B cell (primary cell): ENCODE data around the gene AGPAT3. TPM values are rescaled to one million over a fixed set of nuclear protein-coding genes. Genes with fewer than 3 reads are reported as not detected.

ENCODE experiments used
- ATAC-seq: fragments of 200-7000 bp; cut with Tn5 transposase; one replicate; pipeline ENCODE4 v1.10.0; 2021; ENCODE audit warnings: low read depth, mild to moderate bottlenecking, moderate number of reproducible peaks, moderate library complexity
- CTCF ChIA-PET: fragments of 350-600 bp; sonication (Branson Sonifier 250); formaldehyde crosslinking; loops from one replicate; lab custom pipeline; 2021; ENCODE audit warnings: antibody characterized with exemption, inconsistent platforms; lab: Charles Lee
- POLR2A ChIA-PET: fragments of 350-600 bp; sonication (Branson Sonifier 250); formaldehyde crosslinking; loops from one replicate; lab custom pipeline; 2021; ENCODE audit warnings: antibody characterized with exemption; lab: Charles Lee
- DNase-seq: peaks from one replicate; pipeline ENCODE4 v3.0.0; 2013
- H2AFZ ChIP-seq: 2 replicates; pipeline ENCODE4 v1.6.1; 2012; ENCODE audit warnings: mild to moderate bottlenecking, low read depth, low read length; ENCODE audit not compliant: insufficient read depth, poor library complexity, severe bottlenecking
- H3K27ac ChIP-seq, 2 donors: 1 replicate in 1 of 2; 2 replicates in 1 of 2; pipeline ENCODE4 v1.5.1; 2012 to 2013; ENCODE audit warnings: low read length in 2 of 2, mild to moderate bottlenecking in 2 of 2, moderate library complexity in 1 of 2
- H3K27me3 ChIP-seq, 4 experiments: fragments of 200-600 bp in 1 of 4; sonication (generic) in 1 of 4; replicated peaks in 1 of 4; 1 replicate in 2 of 4; 2 replicates in 2 of 4; pipeline versions ENCODE4 v1.6.1 to v1.7.0; 2013 to 2016; ENCODE audit warnings: low read length in 3 of 4, mild to moderate bottlenecking in 2 of 4, mixed read lengths in 1 of 4, moderate library complexity in 1 of 4; ENCODE audit not compliant: insufficient read depth in 4 of 4, control insufficient read depth in 3 of 4; ENCODE audit errors: control extremely low read depth in 1 of 4
- H3K36me3 ChIP-seq, 2 experiments: replicated peaks in 1 of 2; 1 replicate in 1 of 2; 2 replicates in 1 of 2; pipeline versions ENCODE4 v1.6.1 to v1.7.1; 2013; ENCODE audit warnings: low read length in 1 of 2; ENCODE audit not compliant: insufficient read depth in 2 of 2, control insufficient read depth in 1 of 2; ENCODE audit errors: control extremely low read depth in 1 of 2, extremely low read depth in 1 of 2
- H3K4me1 ChIP-seq, 2 donors: fragments of 200-600 bp in 1 of 2; sonication (generic) in 1 of 2; 1 replicate in 1 of 2; 2 replicates in 1 of 2; pipeline versions ENCODE4 v1.5.1 to v1.6.1; 2013 to 2017; ENCODE audit warnings: low read length in 2 of 2; ENCODE audit not compliant: control insufficient read depth in 2 of 2, insufficient read depth in 2 of 2
- H3K4me2 ChIP-seq: replicated peaks from 2 replicates; pipeline ENCODE3; 2012; ENCODE audit warnings: mild to moderate bottlenecking, low read depth, low read length; ENCODE audit not compliant: poor library complexity, severe bottlenecking
- H3K4me3 ChIP-seq, 5 experiments: fragments of 200-600 bp in 1 of 5; sonication (generic) in 1 of 5; 1 replicate in 3 of 5; 2 replicates in 2 of 5; pipeline versions ENCODE4 v1.5.1 to v1.7.0; 2011 to 2016; ENCODE audit warnings: low read length in 4 of 5, mild to moderate bottlenecking in 4 of 5, low read depth in 2 of 5, control low read depth in 1 of 5, moderate library complexity in 1 of 5; ENCODE audit not compliant: insufficient read depth in 1 of 5; ENCODE audit errors: control extremely low read depth in 1 of 5, extremely low read depth in 1 of 5
- H3K79me2 ChIP-seq: fragments of 200-600 bp; sonication (generic); one replicate; pipeline ENCODE4 v1.6.0; 2016; ENCODE audit warnings: low read length; ENCODE audit not compliant: control insufficient read depth, insufficient read depth
- H3K9ac ChIP-seq: fragments of 200-600 bp; sonication (generic); 2 replicates; pipeline ENCODE4 v1.6.1; 2017; ENCODE audit warnings: mild to moderate bottlenecking, low read length, moderate library complexity
- H3K9me3 ChIP-seq, 3 donors: one replicate each; pipeline versions ENCODE4 v1.6.1 to v1.7.1; 2013; ENCODE audit warnings: low read length in 2 of 3; ENCODE audit not compliant: control insufficient read depth in 2 of 3, insufficient read depth in 1 of 3; ENCODE audit errors: control extremely low read depth in 1 of 3
- H4K20me1 ChIP-seq: 2 replicates; pipeline ENCODE4 v1.6.0; 2012; ENCODE audit warnings: mild to moderate bottlenecking, low read length; ENCODE audit not compliant: insufficient read depth, control insufficient read depth, poor library complexity, severe bottlenecking
- H3K27ac Mint-ChIP-seq: one replicate; pipeline ENCODE4 v1.8.0; 2021; ENCODE audit warnings: mixed read lengths
- H3K27me3 Mint-ChIP-seq: one replicate; pipeline ENCODE4 v1.8.0; 2021; ENCODE audit warnings: mixed read lengths
- H3K4me1 Mint-ChIP-seq: one replicate; pipeline ENCODE4 v1.8.0; 2021; ENCODE audit warnings: mixed read lengths
- H3K4me3 Mint-ChIP-seq: one replicate; pipeline ENCODE4 v1.8.0; 2021; ENCODE audit warnings: mixed read lengths
- H3K9me3 Mint-ChIP-seq: one replicate; pipeline ENCODE4 v1.8.0; 2022; ENCODE audit warnings: mixed read lengths; ENCODE audit not compliant: insufficient read depth
- EZH2 ChIP-seq: IDR thresholded peaks from 2 replicates; pipeline ENCODE4 v1.6.1; 2012; ENCODE audit warnings: borderline replicate concordance, low read depth, mild to moderate bottlenecking, moderate library complexity, low read length; ENCODE audit not compliant: insufficient read depth, poor library complexity, severe bottlenecking
- WGBS: methylation state at CpG from one replicate; pipeline ENCODE4 v1.1.5; 2013; ENCODE audit warnings: missing lambda C conversion rate; ENCODE audit not compliant: insufficient coverage; 5-methylcytosine and 5-hydroxymethylcytosine counted together
- intact Hi-C: fragments of 100-400 bp; cut with micrococcal nuclease; formaldehyde crosslinking; loops from one replicate; pipeline ENCODE4 v1.10.0; 2022
- polyA plus RNA-seq: library from polyadenylated mRNA; depleted of rRNA; stranded (reverse); fragments of >200 nt; gene quantifications from 2 replicates; pipeline ENCODE4 v1.2.3, GENCODE V29; 2012
- total RNA-seq, 2 donors: library from RNA; stranded (reverse); fragments of 120-200 nt in 1 of 2; gene quantifications; 1 replicate in 1 of 2; 2 replicates in 1 of 2; pipeline versions ENCODE4 v1.2.3 to v1.2.4, GENCODE V29; 2013 to 2022
- TF ChIP-seq, protein P1 (sequence below): fragments of 200-600 bp; IDR thresholded peaks from one replicate; pipeline ENCODE4 v1.8.0; 2022; ENCODE audit warnings: antibody characterized with exemption, mild to moderate bottlenecking

Gene AGPAT3
- total and polyA plus RNA-seq, 2 donors (not counting 1 experiment from before 2014, with no cell fraction given), result 14.3 to 49.3 TPM

DNA sequence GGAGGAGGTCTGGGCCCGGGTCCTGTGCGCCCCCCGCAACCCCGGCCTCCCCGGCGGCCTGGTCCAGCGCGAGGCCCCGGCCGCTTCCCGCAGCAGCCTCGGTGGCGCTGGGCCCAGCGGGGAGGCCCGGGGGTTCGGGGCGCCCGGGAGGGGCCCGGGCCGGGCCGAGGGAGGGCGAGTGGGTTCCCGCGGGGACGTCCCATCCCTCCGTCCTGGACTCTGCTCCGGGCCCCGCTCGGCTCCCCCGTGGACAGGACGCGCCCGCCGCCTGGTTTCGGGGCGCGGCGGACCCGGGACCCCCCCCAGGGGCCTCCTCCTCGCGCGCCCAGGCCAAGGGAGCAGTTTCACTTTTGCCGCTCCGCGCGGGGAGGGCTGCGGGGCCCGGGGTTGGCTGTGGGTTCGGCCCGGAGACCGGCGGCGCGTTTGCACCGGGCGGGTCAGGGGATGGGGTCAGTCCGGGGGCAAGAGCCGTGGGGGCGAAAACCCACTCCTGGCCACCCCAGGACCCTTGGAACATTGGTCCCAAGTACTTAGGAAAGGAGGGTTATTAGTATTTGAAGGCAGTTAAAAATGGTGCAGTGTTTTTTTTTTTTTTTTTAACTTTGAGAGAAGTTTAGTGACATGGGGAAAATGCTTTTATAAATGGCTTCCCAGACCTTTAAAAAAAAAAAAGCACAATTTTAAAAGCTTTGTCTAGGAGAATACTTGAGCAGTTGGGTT, 677 bp downstream of the AGPAT3 start:
- Mint-ChIP-seq H3K9me3 (no peaks in the 10 kb centered on the region), H3K4me1 (peaks cover 41% of the 10 kb centered on the region), H3K4me3 (peak overlapping the region; percentile 78), H3K27me3 (no peaks in the 10 kb centered on the region), H3K27ac (peak overlapping the region; percentile 72)
- TF ChIP-seq EZH2, result no peak
- TF ChIP-seq, protein P1, sequence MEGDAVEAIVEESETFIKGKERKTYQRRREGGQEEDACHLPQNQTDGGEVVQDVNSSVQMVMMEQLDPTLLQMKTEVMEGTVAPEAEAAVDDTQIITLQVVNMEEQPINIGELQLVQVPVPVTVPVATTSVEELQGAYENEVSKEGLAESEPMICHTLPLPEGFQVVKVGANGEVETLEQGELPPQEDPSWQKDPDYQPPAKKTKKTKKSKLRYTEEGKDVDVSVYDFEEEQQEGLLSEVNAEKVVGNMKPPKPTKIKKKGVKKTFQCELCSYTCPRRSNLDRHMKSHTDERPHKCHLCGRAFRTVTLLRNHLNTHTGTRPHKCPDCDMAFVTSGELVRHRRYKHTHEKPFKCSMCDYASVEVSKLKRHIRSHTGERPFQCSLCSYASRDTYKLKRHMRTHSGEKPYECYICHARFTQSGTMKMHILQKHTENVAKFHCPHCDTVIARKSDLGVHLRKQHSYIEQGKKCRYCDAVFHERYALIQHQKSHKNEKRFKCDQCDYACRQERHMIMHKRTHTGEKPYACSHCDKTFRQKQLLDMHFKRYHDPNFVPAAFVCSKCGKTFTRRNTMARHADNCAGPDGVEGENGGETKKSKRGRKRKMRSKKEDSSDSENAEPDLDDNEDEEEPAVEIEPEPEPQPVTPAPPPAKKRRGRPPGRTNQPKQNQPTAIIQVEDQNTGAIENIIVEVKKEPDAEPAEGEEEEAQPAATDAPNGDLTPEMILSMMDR, result no peak
- WGBS, result 0% methylated on average over 57 of the region's 59 CpGs
- Histone ChIP-seq H3K27me3 (no peaks in the 10 kb centered on the region), H3K27ac (peak overlapping the region; percentile 11 to 64), H3K79me2 (peaks cover 41% of the 10 kb centered on the region), H3K9me3 (no peaks in the 10 kb centered on the region), H3K36me3 (no peaks in the 10 kb centered on the region), H2AFZ (peak overlapping the region; percentile 75), H4K20me1 (peaks cover 9% of the 10 kb centered on the region), H3K4me3 (peak overlapping the region; percentile 32 to 78 (median 65)), H3K4me1 (peaks cover 13 to 34% of the 10 kb centered on the region in 2 donors), H3K9ac (peak overlapping the region; percentile 68), H3K4me2 (peak overlapping the region; percentile 89)
- CTCF ChIA-PET, result no interaction called here
- POLR2A ChIA-PET, result interaction anchor here (0.7 kb wide), 2 partner anchors 14 to 20 kb away, joined by 3 to 7 read pairs; no protein-coding TSS in a partner anchor
- DNase-seq, result peak; percentile 68
- peak; percentile 42 for ATAC-seq
- intact Hi-C loops, result loop anchor here (2.0 to 10.0 kb wide), 3 partner anchors 49 to 73 kb away; no protein-coding TSS in a partner anchor

DNA sequence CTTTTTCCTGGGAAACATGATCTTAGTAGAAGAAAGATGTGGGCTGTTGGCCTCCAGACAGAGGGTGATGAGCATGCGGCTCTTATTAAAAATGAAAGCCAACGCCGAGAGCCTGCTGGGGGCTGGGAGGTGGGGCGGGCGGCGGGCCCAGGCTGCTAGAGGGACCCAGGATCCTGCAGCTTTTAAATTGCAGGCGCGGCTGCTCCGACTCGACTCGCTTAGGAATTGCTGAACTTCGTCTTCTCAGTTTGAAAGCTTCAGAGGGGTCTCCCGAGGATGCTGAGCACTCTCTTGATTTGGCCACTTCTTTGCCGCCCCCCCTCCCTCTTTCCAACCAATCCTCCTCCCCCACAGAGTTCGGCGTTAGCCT, 1.2 kb downstream of the AGPAT3 start:
- peaks cover 46% of the 10 kb centered on the region for H3K79me2 ChIP-seq
- no peaks in the 10 kb centered on the region for H3K36me3 ChIP-seq
- Mint-ChIP-seq H3K27me3 (no peaks in the 10 kb centered on the region), H3K27ac (peak overlapping the region; percentile 72), H3K4me3 (peak overlapping the region; percentile 78), H3K9me3 (no peaks in the 10 kb centered on the region), H3K4me1 (peaks cover 41% of the 10 kb centered on the region)
- CTCF ChIA-PET, result interaction anchor here (1.0 kb wide), 1 partner anchor 72 kb away, joined by 4 read pairs; no protein-coding TSS in a partner anchor
- no peaks in the 10 kb centered on the region for H3K9me3 ChIP-seq
- POLR2A ChIA-PET, result interaction anchor here (0.7 kb wide), 2 partner anchors 13 to 20 kb away, joined by 3 to 7 read pairs; no protein-coding TSS in a partner anchor
- peaks cover 13 to 33% of the 10 kb centered on the region in 2 donors for H3K4me1 ChIP-seq
- DNase-seq, result peak; percentile 51
- 2% methylated on average over 13 of the region's 16 CpGs for WGBS
- H2AFZ ChIP-seq, result peak overlapping the region; percentile 75
- H3K4me2 ChIP-seq, result peak overlapping the region; percentile 89
- intact Hi-C loops, result loop anchor here (2.0 to 10.0 kb wide), 3 partner anchors 49 to 73 kb away; no protein-coding TSS in a partner anchor
- H3K9ac ChIP-seq, result peak overlapping the region; percentile 68
- no peaks in the 10 kb centered on the region for H3K27me3 ChIP-seq
- peak overlapping the region; percentile 32 to 78 (median 65) for H3K4me3 ChIP-seq
- peaks cover 9% of the 10 kb centered on the region for H4K20me1 ChIP-seq
- ATAC-seq, result peak; percentile 16
- peak overlapping the region; percentile 11 to 64 for H3K27ac ChIP-seq
- TF ChIP-seq EZH2, result no peak
- TF ChIP-seq, protein P1, result no peak
